GM18870 (cell line): Measurements from ENCODE around the gene SERPINE3.

Source experiments
- ATAC-seq: cut with Tn5 transposase; IDR thresholded peaks from one replicate; pipeline ENCODE4 v1.9.1; 2021; ENCODE audit warnings: moderate library complexity; ENCODE audit not compliant: unreplicated experiment

SERPINE3 gene

GRCh38 chr13:51360489-51360888, 21.0 kb downstream of the SERPINE3 start:
- no peak for ATAC-seq

GRCh38 chr13:51361106-51361505, 21.6 kb downstream of the SERPINE3 start:
- no peak for ATAC-seq

- no peak for ATAC-seq
These were observed 24.1 kb downstream of the SERPINE3 start for GRCh38 chr13:51363625-51364024.

GRCh38 chr13:51364404-51365008, 25.0 kb downstream of the SERPINE3 start:
- ATAC-seq = no peak

- no peak for ATAC-seq
These were observed 30.6 kb downstream of the SERPINE3 start for GRCh38 chr13:51370116-51370515.

GRCh38 chr13:51370811-51371210, 31.3 kb downstream of the SERPINE3 start:
- no peak for ATAC-seq

GRCh38 chr13:51371768-51372399, 32.4 kb downstream of the SERPINE3 start:
- ATAC-seq = no peak

- no peak for ATAC-seq
These were observed 34.0 kb downstream of the SERPINE3 start for GRCh38 chr13:51373451-51373850.

GRCh38 chr13:51380269-51380668, 40.8 kb downstream of the SERPINE3 start:
- no peak for ATAC-seq

- no peak for ATAC-seq
These were observed 45.6 kb downstream of the SERPINE3 start for GRCh38 chr13:51385114-51385513.

- no peak for ATAC-seq
These were observed 55.2 kb downstream of the SERPINE3 start for GRCh38 chr13:51394724-51395123.

- peak; percentile 72 for ATAC-seq
These were observed 56.9 kb downstream of the SERPINE3 start for GRCh38 chr13:51396352-51396751.

GRCh38 chr13:51397262-51397941, 57.9 kb downstream of the SERPINE3 start:
- no peak for ATAC-seq

- ATAC-seq = no peak
These were observed 65.7 kb downstream of the SERPINE3 start for GRCh38 chr13:51405176-51405575.

- no peak for ATAC-seq
These were observed 72.9 kb downstream of the SERPINE3 start for GRCh38 chr13:51412431-51412830.
